A673 (cell line): Measurements from ENCODE around the gene VPS13D.

Experiments used
- EZH2 ChIP-seq: fragments of 200-600 bp; sonication (generic); IDR thresholded peaks from 2 replicates; pipeline ENCODE4 v1.6.1; 2017; ENCODE audit warnings: borderline replicate concordance, low read depth, mild to moderate bottlenecking, mixed read lengths, antibody characterized with exemption, low read length; ENCODE audit not compliant: poor library complexity, severe bottlenecking
- TF ChIP-seq, protein P1 (sequence below): fragments of 300-800, 200-600 bp; sonication (generic); conservative IDR thresholded peaks from 2 replicates; pipeline ENCODE4 v1.5.1; 2017; ENCODE audit warnings: low read depth, mild to moderate bottlenecking, antibody characterized with exemption, low read length, moderate library complexity, mixed read lengths

DNA sequence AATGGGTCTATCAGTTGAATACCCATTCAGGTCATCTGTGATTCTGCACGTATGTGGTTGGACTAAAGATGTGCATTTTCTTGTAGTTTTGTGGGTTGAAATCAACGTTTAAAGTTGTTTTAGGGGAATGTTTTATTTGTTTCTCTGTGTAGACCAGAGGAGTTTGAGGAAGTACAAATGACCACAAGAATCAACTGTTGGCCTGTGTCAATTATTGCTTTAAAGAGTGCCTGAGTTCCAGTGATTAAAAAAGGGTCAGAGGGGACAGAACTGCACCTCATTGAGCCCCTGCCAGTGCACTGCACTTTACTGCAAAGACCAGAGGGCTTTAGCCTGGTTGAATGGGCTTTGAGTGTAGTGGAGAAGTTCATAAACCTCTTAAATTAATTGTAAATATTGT lies 190.3 kb downstream of the VPS13D start:
- TF ChIP-seq, protein P1, sequence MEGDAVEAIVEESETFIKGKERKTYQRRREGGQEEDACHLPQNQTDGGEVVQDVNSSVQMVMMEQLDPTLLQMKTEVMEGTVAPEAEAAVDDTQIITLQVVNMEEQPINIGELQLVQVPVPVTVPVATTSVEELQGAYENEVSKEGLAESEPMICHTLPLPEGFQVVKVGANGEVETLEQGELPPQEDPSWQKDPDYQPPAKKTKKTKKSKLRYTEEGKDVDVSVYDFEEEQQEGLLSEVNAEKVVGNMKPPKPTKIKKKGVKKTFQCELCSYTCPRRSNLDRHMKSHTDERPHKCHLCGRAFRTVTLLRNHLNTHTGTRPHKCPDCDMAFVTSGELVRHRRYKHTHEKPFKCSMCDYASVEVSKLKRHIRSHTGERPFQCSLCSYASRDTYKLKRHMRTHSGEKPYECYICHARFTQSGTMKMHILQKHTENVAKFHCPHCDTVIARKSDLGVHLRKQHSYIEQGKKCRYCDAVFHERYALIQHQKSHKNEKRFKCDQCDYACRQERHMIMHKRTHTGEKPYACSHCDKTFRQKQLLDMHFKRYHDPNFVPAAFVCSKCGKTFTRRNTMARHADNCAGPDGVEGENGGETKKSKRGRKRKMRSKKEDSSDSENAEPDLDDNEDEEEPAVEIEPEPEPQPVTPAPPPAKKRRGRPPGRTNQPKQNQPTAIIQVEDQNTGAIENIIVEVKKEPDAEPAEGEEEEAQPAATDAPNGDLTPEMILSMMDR, result no peak
- TF ChIP-seq EZH2, result no peak
